ENCODE data around the gene CHST6. TPM values are rescaled to one million over a fixed set of nuclear protein-coding genes. Genes with fewer than 3 reads are reported as not detected.

The CHST6 gene
- total and polyA plus RNA-seq, 9 of the 15 experiments (the other 6 are each of a cell fraction or from before 2014, with no cell fraction given), result 0.01 to 0.05 (median 0.02) TPM; not detected in 6

DNA sequence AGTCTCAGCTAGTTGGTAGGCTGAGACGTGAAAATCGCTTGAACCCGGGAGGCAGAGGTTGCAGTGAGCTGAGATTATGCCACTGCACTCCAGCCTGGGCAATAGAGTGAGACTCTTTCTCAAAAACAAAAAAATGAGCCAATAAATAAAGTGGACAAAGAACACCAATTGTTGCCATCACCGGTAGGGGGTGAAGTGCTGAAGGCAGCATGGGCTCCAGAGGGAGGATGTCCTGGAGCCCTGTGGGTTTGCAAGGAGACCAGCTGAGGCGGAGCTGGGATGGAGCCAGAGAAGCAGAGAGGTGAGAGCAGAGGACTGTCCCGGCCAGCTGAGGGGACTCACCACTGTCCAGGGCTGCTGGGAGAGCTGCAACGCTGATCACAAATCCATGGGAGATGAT, 13.8 kb downstream of the CHST6 start (continued):
- TF ChIP-seq, protein P1, sequence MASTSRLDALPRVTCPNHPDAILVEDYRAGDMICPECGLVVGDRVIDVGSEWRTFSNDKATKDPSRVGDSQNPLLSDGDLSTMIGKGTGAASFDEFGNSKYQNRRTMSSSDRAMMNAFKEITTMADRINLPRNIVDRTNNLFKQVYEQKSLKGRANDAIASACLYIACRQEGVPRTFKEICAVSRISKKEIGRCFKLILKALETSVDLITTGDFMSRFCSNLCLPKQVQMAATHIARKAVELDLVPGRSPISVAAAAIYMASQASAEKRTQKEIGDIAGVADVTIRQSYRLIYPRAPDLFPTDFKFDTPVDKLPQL (IDR thresholded peaks at IDR 0.05; ENCODE audit: extremely low read depth, insufficient read length), result no peak
- TF ChIP-seq PHB (CRISPR knock-in tag; IDR thresholded peaks at IDR 0.05) (no peak), MED1 (CRISPR knock-in tag; IDR thresholded peaks at IDR 0.05; ENCODE audit: borderline replicate concordance) (no peak), ASH1L (IDR thresholded peaks at IDR 0.05; ENCODE audit: borderline replicate concordance, low read depth, partially characterized antibody) (no peak), HEY1 (CRISPR knock-in tag; IDR thresholded peaks at IDR 0.05; ENCODE audit: borderline replicate concordance) (no peak), CTBP1 (IDR thresholded peaks at IDR 0.05; ENCODE audit: borderline replicate concordance) (peak; percentile 58; the same call in 1 of the 2 replicates), DDX20 (tag; IDR thresholded peaks at IDR 0.05; ENCODE audit: low read depth) (no peak), SOX6 (IDR thresholded peaks at IDR 0.05) (no peak)
- TF ChIP-seq, protein P2, sequence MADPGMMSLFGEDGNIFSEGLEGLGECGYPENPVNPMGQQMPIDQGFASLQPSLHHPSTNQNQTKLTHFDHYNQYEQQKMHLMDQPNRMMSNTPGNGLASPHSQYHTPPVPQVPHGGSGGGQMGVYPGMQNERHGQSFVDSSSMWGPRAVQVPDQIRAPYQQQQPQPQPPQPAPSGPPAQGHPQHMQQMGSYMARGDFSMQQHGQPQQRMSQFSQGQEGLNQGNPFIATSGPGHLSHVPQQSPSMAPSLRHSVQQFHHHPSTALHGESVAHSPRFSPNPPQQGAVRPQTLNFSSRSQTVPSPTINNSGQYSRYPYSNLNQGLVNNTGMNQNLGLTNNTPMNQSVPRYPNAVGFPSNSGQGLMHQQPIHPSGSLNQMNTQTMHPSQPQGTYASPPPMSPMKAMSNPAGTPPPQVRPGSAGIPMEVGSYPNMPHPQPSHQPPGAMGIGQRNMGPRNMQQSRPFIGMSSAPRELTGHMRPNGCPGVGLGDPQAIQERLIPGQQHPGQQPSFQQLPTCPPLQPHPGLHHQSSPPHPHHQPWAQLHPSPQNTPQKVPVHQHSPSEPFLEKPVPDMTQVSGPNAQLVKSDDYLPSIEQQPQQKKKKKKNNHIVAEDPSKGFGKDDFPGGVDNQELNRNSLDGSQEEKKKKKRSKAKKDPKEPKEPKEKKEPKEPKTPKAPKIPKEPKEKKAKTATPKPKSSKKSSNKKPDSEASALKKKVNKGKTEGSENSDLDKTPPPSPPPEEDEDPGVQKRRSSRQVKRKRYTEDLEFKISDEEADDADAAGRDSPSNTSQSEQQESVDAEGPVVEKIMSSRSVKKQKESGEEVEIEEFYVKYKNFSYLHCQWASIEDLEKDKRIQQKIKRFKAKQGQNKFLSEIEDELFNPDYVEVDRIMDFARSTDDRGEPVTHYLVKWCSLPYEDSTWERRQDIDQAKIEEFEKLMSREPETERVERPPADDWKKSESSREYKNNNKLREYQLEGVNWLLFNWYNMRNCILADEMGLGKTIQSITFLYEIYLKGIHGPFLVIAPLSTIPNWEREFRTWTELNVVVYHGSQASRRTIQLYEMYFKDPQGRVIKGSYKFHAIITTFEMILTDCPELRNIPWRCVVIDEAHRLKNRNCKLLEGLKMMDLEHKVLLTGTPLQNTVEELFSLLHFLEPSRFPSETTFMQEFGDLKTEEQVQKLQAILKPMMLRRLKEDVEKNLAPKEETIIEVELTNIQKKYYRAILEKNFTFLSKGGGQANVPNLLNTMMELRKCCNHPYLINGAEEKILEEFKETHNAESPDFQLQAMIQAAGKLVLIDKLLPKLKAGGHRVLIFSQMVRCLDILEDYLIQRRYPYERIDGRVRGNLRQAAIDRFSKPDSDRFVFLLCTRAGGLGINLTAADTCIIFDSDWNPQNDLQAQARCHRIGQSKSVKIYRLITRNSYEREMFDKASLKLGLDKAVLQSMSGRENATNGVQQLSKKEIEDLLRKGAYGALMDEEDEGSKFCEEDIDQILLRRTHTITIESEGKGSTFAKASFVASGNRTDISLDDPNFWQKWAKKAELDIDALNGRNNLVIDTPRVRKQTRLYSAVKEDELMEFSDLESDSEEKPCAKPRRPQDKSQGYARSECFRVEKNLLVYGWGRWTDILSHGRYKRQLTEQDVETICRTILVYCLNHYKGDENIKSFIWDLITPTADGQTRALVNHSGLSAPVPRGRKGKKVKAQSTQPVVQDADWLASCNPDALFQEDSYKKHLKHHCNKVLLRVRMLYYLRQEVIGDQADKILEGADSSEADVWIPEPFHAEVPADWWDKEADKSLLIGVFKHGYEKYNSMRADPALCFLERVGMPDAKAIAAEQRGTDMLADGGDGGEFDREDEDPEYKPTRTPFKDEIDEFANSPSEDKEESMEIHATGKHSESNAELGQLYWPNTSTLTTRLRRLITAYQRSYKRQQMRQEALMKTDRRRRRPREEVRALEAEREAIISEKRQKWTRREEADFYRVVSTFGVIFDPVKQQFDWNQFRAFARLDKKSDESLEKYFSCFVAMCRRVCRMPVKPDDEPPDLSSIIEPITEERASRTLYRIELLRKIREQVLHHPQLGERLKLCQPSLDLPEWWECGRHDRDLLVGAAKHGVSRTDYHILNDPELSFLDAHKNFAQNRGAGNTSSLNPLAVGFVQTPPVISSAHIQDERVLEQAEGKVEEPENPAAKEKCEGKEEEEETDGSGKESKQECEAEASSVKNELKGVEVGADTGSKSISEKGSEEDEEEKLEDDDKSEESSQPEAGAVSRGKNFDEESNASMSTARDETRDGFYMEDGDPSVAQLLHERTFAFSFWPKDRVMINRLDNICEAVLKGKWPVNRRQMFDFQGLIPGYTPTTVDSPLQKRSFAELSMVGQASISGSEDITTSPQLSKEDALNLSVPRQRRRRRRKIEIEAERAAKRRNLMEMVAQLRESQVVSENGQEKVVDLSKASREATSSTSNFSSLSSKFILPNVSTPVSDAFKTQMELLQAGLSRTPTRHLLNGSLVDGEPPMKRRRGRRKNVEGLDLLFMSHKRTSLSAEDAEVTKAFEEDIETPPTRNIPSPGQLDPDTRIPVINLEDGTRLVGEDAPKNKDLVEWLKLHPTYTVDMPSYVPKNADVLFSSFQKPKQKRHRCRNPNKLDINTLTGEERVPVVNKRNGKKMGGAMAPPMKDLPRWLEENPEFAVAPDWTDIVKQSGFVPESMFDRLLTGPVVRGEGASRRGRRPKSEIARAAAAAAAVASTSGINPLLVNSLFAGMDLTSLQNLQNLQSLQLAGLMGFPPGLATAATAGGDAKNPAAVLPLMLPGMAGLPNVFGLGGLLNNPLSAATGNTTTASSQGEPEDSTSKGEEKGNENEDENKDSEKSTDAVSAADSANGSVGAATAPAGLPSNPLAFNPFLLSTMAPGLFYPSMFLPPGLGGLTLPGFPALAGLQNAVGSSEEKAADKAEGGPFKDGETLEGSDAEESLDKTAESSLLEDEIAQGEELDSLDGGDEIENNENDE (IDR thresholded peaks at IDR 0.05; ENCODE audit: low read depth, low read length), result no peak
- TF ChIP-seq, protein P3, sequence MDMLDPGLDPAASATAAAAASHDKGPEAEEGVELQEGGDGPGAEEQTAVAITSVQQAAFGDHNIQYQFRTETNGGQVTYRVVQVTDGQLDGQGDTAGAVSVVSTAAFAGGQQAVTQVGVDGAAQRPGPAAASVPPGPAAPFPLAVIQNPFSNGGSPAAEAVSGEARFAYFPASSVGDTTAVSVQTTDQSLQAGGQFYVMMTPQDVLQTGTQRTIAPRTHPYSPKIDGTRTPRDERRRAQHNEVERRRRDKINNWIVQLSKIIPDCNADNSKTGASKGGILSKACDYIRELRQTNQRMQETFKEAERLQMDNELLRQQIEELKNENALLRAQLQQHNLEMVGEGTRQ (CRISPR knock-in tag; IDR thresholded peaks at IDR 0.05), result no peak
- TF ChIP-seq, protein P4, sequence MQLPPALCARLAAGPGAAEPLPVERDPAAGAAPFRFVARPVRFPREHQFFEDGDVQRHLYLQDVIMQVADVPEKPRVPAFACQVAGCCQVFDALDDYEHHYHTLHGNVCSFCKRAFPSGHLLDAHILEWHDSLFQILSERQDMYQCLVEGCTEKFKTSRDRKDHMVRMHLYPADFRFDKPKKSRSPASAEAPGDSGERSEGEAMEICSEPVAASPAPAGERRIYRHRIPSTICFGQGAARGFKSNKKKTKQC (CRISPR knock-in tag; IDR thresholded peaks at IDR 0.05), result no peak

Measured in K562 (cell line).